Sigmoid colon (tissue), 7 donors: ENCODE data around the gene KASH5. TPM values are rescaled to one million over a fixed set of nuclear protein-coding genes. Genes with fewer than 3 reads are reported as not detected.

Experiments used
- DNase-seq: peaks from one replicate; pipeline ENCODE4 v3.0.0-alpha.2; 2019
- H3K27ac ChIP-seq, 4 donors: fragments of 200-600 bp; sonication (generic); one replicate each; pipeline ENCODE4 v1.5.1; 2016 to 2019; ENCODE audit warnings: mild to moderate bottlenecking in 1 of 4
- H3K27me3 ChIP-seq, 3 donors: fragments of 200-600 bp; sonication (generic); one replicate each; pipeline ENCODE4 v1.5.1; 2019; ENCODE audit warnings: mild to moderate bottlenecking in 1 of 3
- H3K36me3 ChIP-seq, 4 donors: fragments of 200-600 bp; sonication (generic); one replicate each; pipeline ENCODE4 v1.5.1; 2016 to 2019
- H3K4me1 ChIP-seq, 4 donors: fragments of 200-600 bp; sonication (generic); one replicate each; pipeline ENCODE4 v1.5.1; 2017 to 2019
- H3K4me3 ChIP-seq, 4 donors: fragments of 200-600 bp; sonication (generic); one replicate each; pipeline ENCODE4 v1.5.1; 2017 to 2019; ENCODE audit warnings: mild to moderate bottlenecking in 2 of 4, moderate library complexity in 1 of 4
- H3K9me3 ChIP-seq, 4 donors: fragments of 200-600 bp in 3 of 4; sonication (generic) in 3 of 4; one replicate each; pipeline versions ENCODE4 v1.5.1 to v1.6.1; 2013 to 2019
- CTCF ChIP-seq, 4 experiments: fragments of 450-650 bp in 3 of 4; fragments of 200-600 bp in 1 of 4; IDR thresholded peaks; one replicate each; pipeline ENCODE4 v1.5.1; 2016 to 2019; ENCODE audit warnings: antibody characterized with exemption in 4 of 4, mild to moderate bottlenecking in 3 of 4, moderate library complexity in 2 of 4
- EP300 ChIP-seq, 4 donors: sonication (generic); formaldehyde crosslinking; IDR thresholded peaks; one replicate each; pipeline ENCODE4 v1.6.1; 2017; ENCODE audit warnings: antibody characterized with exemption in 4 of 4
- POLR2A ChIP-seq, 2 donors: fragments of 450-650 bp; IDR thresholded peaks; one replicate each; pipeline ENCODE4 v1.6.1; 2016; ENCODE audit warnings: antibody characterized with exemption in 2 of 2, mild to moderate bottlenecking in 2 of 2, moderate library complexity in 2 of 2
- POLR2AphosphoS5 ChIP-seq, 4 donors: sonication (generic); formaldehyde crosslinking; IDR thresholded peaks; one replicate each; pipeline ENCODE4 v1.6.1; 2017; ENCODE audit warnings: antibody characterized with exemption in 4 of 4
- WGBS, 2 donors: extraction: QIAGEN DNeasy Blood & Tissue Kit; methylation state at CpG; one replicate each; pipeline ENCODE4 v1.1.7; 2013; 5-methylcytosine and 5-hydroxymethylcytosine counted together
- intact Hi-C: fragments of 100-400 bp; cut with DNase I; formaldehyde crosslinking; loops from one replicate; pipeline ENCODE4 v1.15.1; 2023
- polyA plus RNA-seq, 3 donors: library from polyadenylated mRNA; stranded (reverse); fragments of 200-250 nt; gene quantifications; one replicate each; pipeline ENCODE4 v1.2.3, GENCODE V29; 2013
- total RNA-seq, 4 donors: library from RNA; depleted of rRNA; stranded (reverse); fragments of >200 nt; gene quantifications; one replicate each; pipeline ENCODE4 v1.1.0, GENCODE V29; 2016
- donor health status: healthy with polysubstance abuse.
- donor health status: Bipolar disorder and iron deficiency.
- donor health status: healthy.

KASH5 gene
- total and polyA plus RNA-seq, 7 donors: 0.04 TPM; not detected in 6

GRCh38 chr19:49418511-49418910 lies 30.5 kb downstream of the KASH5 start:
- intact Hi-C loops: no loop called here
- Histone ChIP-seq H3K27ac (no peak overlapping the region), H3K4me3 (no peak overlapping the region), H3K9me3 (no peaks in the 10 kb centered on the region), H3K36me3 (no peaks in the 10 kb centered on the region), H3K4me1 (peaks cover 0 to 27% (median 25%) of the 10 kb centered on the region in 4 donors), H3K27me3 (peaks cover 35 to 91% (median 78%) of the 10 kb centered on the region in 3 donors)
- TF ChIP-seq POLR2A (IDR thresholded peaks at IDR 0.05): no peak
- TF ChIP-seq CTCF (IDR thresholded peaks at IDR 0.05): no peak
- no peak for TF ChIP-seq POLR2AphosphoS5 (IDR thresholded peaks at IDR 0.05)
- TF ChIP-seq EP300 (IDR thresholded peaks at IDR 0.05): no peak
- no peak for DNase-seq
- 71 to 88% methylated on average over 5 of the region's 5 CpGs for WGBS, 2 donors

- H3K27me3 ChIP-seq: peaks cover 39 to 92% (median 85%) of the 10 kb centered on the region in 3 donors
- no peak for DNase-seq
- peaks cover 0 to 29% (median 27%) of the 10 kb centered on the region in 4 donors for H3K4me1 ChIP-seq
- H3K27ac ChIP-seq: no peak overlapping the region
- WGBS, 2 donors: 62 to 86% methylated on average over 2 of the region's 2 CpGs
- TF ChIP-seq POLR2AphosphoS5 (IDR thresholded peaks at IDR 0.05) (no peak), POLR2A (IDR thresholded peaks at IDR 0.05) (no peak), EP300 (IDR thresholded peaks at IDR 0.05) (no peak), CTCF (IDR thresholded peaks at IDR 0.05) (no peak)
- H3K4me3 ChIP-seq: no peak overlapping the region
- intact Hi-C loops: no loop called here
- no peaks in the 10 kb centered on the region for H3K9me3 ChIP-seq
- no peaks in the 10 kb centered on the region for H3K36me3 ChIP-seq
Measured at GRCh38 chr19:49419173-49419572, 31.1 kb downstream of the KASH5 start.

- Histone ChIP-seq H3K4me3 (no peak overlapping the region), H3K27ac (no peak overlapping the region), H3K9me3 (no peaks in the 10 kb centered on the region), H3K36me3 (no peaks in the 10 kb centered on the region), H3K4me1 (peaks cover 0 to 29% (median 27%) of the 10 kb centered on the region in 4 donors), H3K27me3 (peaks cover 44 to 99% (median 90%) of the 10 kb centered on the region in 3 donors)
- no peak for DNase-seq
- WGBS, 2 donors: 63 to 82% methylated on average over 2 of the region's 2 CpGs
- TF ChIP-seq CTCF (IDR thresholded peaks at IDR 0.05) (no peak), POLR2AphosphoS5 (IDR thresholded peaks at IDR 0.05) (no peak), POLR2A (IDR thresholded peaks at IDR 0.05) (no peak), EP300 (IDR thresholded peaks at IDR 0.05) (no peak)
- intact Hi-C loops: no loop called here
Measured at GRCh38 chr19:49420227-49420626, 32.2 kb downstream of the KASH5 start.

GRCh38 chr19:49421039-49421877 lies 33.2 kb downstream of the KASH5 start:
- H3K4me1 ChIP-seq: peaks cover 0 to 29% (median 27%) of the 10 kb centered on the region in 4 donors
- intact Hi-C loops: no loop called here
- no peak overlapping the region for H3K4me3 ChIP-seq
- H3K9me3 ChIP-seq: no peaks in the 10 kb centered on the region
- no peak overlapping the region for H3K27ac ChIP-seq
- 10% methylated on average over 48 of the region's 48 CpGs for WGBS, 2 donors
- H3K36me3 ChIP-seq: no peaks in the 10 kb centered on the region
- DNase-seq: no peak
- H3K27me3 ChIP-seq: peaks cover 53 to 100% (median 95%) of the 10 kb centered on the region in 3 donors
- TF ChIP-seq POLR2A (IDR thresholded peaks at IDR 0.05): no peak
- no peak for TF ChIP-seq POLR2AphosphoS5 (IDR thresholded peaks at IDR 0.05)
- no peak for TF ChIP-seq CTCF (IDR thresholded peaks at IDR 0.05)
- TF ChIP-seq EP300 (IDR thresholded peaks at IDR 0.05): no peak
